SK-N-SH (cell line): Measurements from ENCODE around the gene TPO. TPM values are rescaled to one million over a fixed set of nuclear protein-coding genes. Genes with fewer than 3 reads are reported as not detected.

Source experiments
- CTCF ChIA-PET: fragments of 300-600, 350-600 bp; formaldehyde crosslinking; extraction: SDS; loops from one replicate; lab custom pipeline; 2021; lab: Yijun Ruan, JAX
- POLR2A ChIA-PET: fragments of 350-600 bp; sonication (Branson Sonifier 250); formaldehyde crosslinking; extraction: SDS; loops from one replicate; lab custom pipeline; 2020; ENCODE audit warnings: antibody characterized with exemption, inconsistent platforms; lab: Yijun Ruan, JAX
- DNase-seq: peaks from one replicate; pipeline ENCODE4 v3.0.0; 2012
- H2AFZ ChIP-seq: fragments of 200-600 bp; sonication (generic); 2 replicates; pipeline ENCODE4 v1.8.1; 2016; ENCODE audit warnings: antibody characterized with exemption, mild to moderate bottlenecking, low read depth
- H3F3A ChIP-seq: fragments of 200-600 bp; sonication (generic); replicated peaks from 2 replicates; pipeline ENCODE3; 2016; ENCODE audit warnings: antibody characterized with exemption, mild to moderate bottlenecking; ENCODE audit not compliant: insufficient read depth
- H3K27ac ChIP-seq, 2 experiments: fragments of 200-500 bp in 1 of 2; fragments of 200-600 bp in 1 of 2; sonication (Bioruptor generic) in 1 of 2; sonication (generic), shearing (Covaris generic) in 1 of 2; 2 replicates each; pipeline versions ENCODE4 v1.5.1 to v1.6.1; 2014 to 2016; ENCODE audit warnings: low read depth in 2 of 2, inconsistent platforms in 1 of 2, low read length in 1 of 2, mild to moderate bottlenecking in 1 of 2, mixed read lengths in 1 of 2
- H3K27me3 ChIP-seq: fragments of 200-600 bp; sonication (generic), shearing (Covaris generic); 2 replicates; pipeline ENCODE4 v1.6.1; 2016; ENCODE audit warnings: mixed run types; ENCODE audit not compliant: insufficient read depth
- H3K36me3 ChIP-seq, 2 experiments: fragments of 200-500 bp in 1 of 2; fragments of 200-600 bp in 1 of 2; sonication (Bioruptor generic) in 1 of 2; sonication (generic) in 1 of 2; replicated peaks in 1 of 2; 2 replicates each; pipeline versions ENCODE3 to v1.5.1; 2014 to 2016; ENCODE audit warnings: low read length in 1 of 2, mild to moderate bottlenecking in 1 of 2; ENCODE audit not compliant: insufficient read depth in 2 of 2, control insufficient read depth in 1 of 2
- H3K4me1 ChIP-seq, 2 experiments: fragments of 200-500 bp in 1 of 2; fragments of 200-600 bp in 1 of 2; sonication (Bioruptor generic) in 1 of 2; sonication (generic), shearing (Covaris generic) in 1 of 2; 2 replicates each; pipeline versions ENCODE4 v1.5.1 to v1.6.1; 2014 to 2016; ENCODE audit warnings: low read depth in 1 of 2, low read length in 1 of 2, mixed run types in 1 of 2; ENCODE audit not compliant: insufficient read depth in 2 of 2, control insufficient read depth in 1 of 2
- H3K4me2 ChIP-seq: fragments of 200-600 bp; sonication (generic), shearing (Covaris generic); 2 replicates; pipeline ENCODE4 v1.6.1; 2017; ENCODE audit warnings: mixed run types
- H3K4me3 ChIP-seq, 2 experiments: fragments of 200-500 bp in 1 of 2; fragments of 200-600 bp in 1 of 2; sonication (Bioruptor generic) in 1 of 2; sonication (generic), shearing (Covaris generic) in 1 of 2; 2 replicates each; pipeline versions ENCODE4 v1.5.1 to v1.8.1; 2014 to 2016; ENCODE audit warnings: low read depth in 2 of 2, inconsistent platforms in 1 of 2, low read length in 1 of 2, mild to moderate bottlenecking in 1 of 2, mixed read lengths in 1 of 2, moderate library complexity in 1 of 2
- H3K79me2 ChIP-seq: fragments of 200-600 bp; sonication (generic); 2 replicates; pipeline ENCODE4 v1.8.1; 2017; ENCODE audit warnings: mild to moderate bottlenecking; ENCODE audit not compliant: insufficient read depth
- H3K9ac ChIP-seq: fragments of 200-600 bp; sonication (generic); 2 replicates; pipeline ENCODE4 v1.6.1; 2017; ENCODE audit warnings: mixed run types
- H3K9me2 ChIP-seq: fragments of 200-600 bp; sonication (generic); 2 replicates; pipeline ENCODE4 v1.6.1; 2017; ENCODE audit warnings: mixed run types
- H3K9me3 ChIP-seq: fragments of 200-600 bp; sonication (generic); 2 replicates; pipeline ENCODE4 v1.6.1; 2017; ENCODE audit warnings: mixed run types, mild to moderate bottlenecking, moderate library complexity
- H4K20me1 ChIP-seq: fragments of 200-600 bp; sonication (generic); 2 replicates; pipeline ENCODE4 v1.6.1; 2017; ENCODE audit warnings: mild to moderate bottlenecking, mixed run types; ENCODE audit not compliant: insufficient read depth
- CHD2 ChIP-seq: fragments of 150-350 bp; IDR thresholded peaks from 2 replicates; pipeline ENCODE4 v1.6.1; 2018; ENCODE audit warnings: low read length; ENCODE audit not compliant: partially characterized antibody
- ELF1 ChIP-seq: IDR thresholded peaks from 2 replicates; pipeline ENCODE4 v1.4.0; 2012
- EZH2phosphoT487 ChIP-seq: fragments of 200-600 bp; sonication (generic); IDR thresholded peaks from 2 replicates; pipeline ENCODE4 v1.6.1; 2017; ENCODE audit warnings: low read depth, mixed run types, mild to moderate bottlenecking, antibody characterized with exemption, moderate library complexity, borderline replicate concordance
- FOXM1 ChIP-seq: IDR thresholded peaks from 2 replicates; pipeline ENCODE4 v1.4.0; 2012; ENCODE audit warnings: low read depth, mild to moderate bottlenecking
- GABPA ChIP-seq: IDR thresholded peaks from 2 replicates; pipeline ENCODE4 v1.4.0; 2012; ENCODE audit warnings: low read depth, mild to moderate bottlenecking
- IRF3 ChIP-seq: fragments of 150-350 bp; IDR thresholded peaks from 2 replicates; pipeline ENCODE4 v1.6.1; 2016; ENCODE audit warnings: mild to moderate bottlenecking, low read depth, low read length
- JUND ChIP-seq: IDR thresholded peaks from 2 replicates; pipeline ENCODE4 v1.4.0; 2012
- MAX ChIP-seq: IDR thresholded peaks from 2 replicates; pipeline ENCODE4 v1.4.0; 2012; ENCODE audit warnings: low read depth
- MEF2A ChIP-seq: IDR thresholded peaks from 2 replicates; pipeline ENCODE4 v1.4.0; 2012; ENCODE audit warnings: low read depth, borderline replicate concordance
- NFIC ChIP-seq: IDR thresholded peaks from 2 replicates; pipeline ENCODE4 v1.4.0; 2012; ENCODE audit warnings: borderline replicate concordance
- PBX3 ChIP-seq: IDR thresholded peaks from 2 replicates; pipeline ENCODE4; 2012
- RFX5 ChIP-seq: IDR thresholded peaks from 2 replicates; pipeline ENCODE4 v1.6.1; 2012; ENCODE audit warnings: mild to moderate bottlenecking, improper control_type of control experiment, low read length
- RXRA ChIP-seq: IDR thresholded peaks from 2 replicates; pipeline ENCODE4 v1.4.0; 2012; ENCODE audit warnings: low read depth, mild to moderate bottlenecking, borderline replicate concordance
- SIN3A ChIP-seq: IDR thresholded peaks from 2 replicates; pipeline ENCODE4 v1.6.1; 2012; ENCODE audit warnings: low read depth, mild to moderate bottlenecking, low read length, moderate library complexity, borderline replicate concordance
- TEAD4 ChIP-seq: IDR thresholded peaks from 2 replicates; pipeline ENCODE4 v1.4.0; 2012; ENCODE audit warnings: mild to moderate bottlenecking, borderline replicate concordance; ENCODE audit not compliant: insufficient read depth
- ZBTB33 ChIP-seq: IDR thresholded peaks from 2 replicates; pipeline ENCODE4 v1.4.0; 2012; ENCODE audit warnings: low read depth, borderline replicate concordance
- WGBS: methylation state at CpG from one replicate; pipeline ENCODE4 v1.1.6; 2017; ENCODE audit warnings: low lambda C conversion rate; 5-methylcytosine and 5-hydroxymethylcytosine counted together
- polyA plus RNA-seq, 3 experiments: library from polyadenylated mRNA; depleted of rRNA; stranded (reverse); fragments of >200 nt; gene quantifications; 2 replicates each; pipeline ENCODE4 v1.2.3, GENCODE V29; 2012

The TPO gene
- polyA plus RNA-seq, 1 of the 3 experiments (the other 2 are of a cell fraction) = not detected

- ChIA-PET CTCF (interaction anchor here (1.2 kb wide), 1 partner anchor 153 kb away, joined by 3 read pairs; no protein-coding TSS in a partner anchor), POLR2A (no interaction called here)
- no peak overlapping the region for H3K27ac ChIP-seq
- H2AFZ ChIP-seq = no peak overlapping the region
- no peak for DNase-seq
- H3F3A ChIP-seq = no peaks in the 10 kb centered on the region
- TF ChIP-seq SIN3A (no peak), NFIC (no peak), IRF3 (no peak), TEAD4 (no peak), ELF1 (no peak), PBX3 (no peak), RFX5 (no peak), EZH2phosphoT487 (no peak), GABPA (no peak), RXRA (no peak)
- H3K9me2 ChIP-seq = no peaks in the 10 kb centered on the region
- no peak overlapping the region for H3K4me3 ChIP-seq
- H3K9me3 ChIP-seq = peaks cover 4% of the 10 kb centered on the region; the same call in 1 of the 2 replicates
- H3K9ac ChIP-seq = no peak overlapping the region
- H3K79me2 ChIP-seq = no peaks in the 10 kb centered on the region
- H3K4me1 ChIP-seq = no peaks in the 10 kb centered on the region; a peak in 1 of 4 replicates
- WGBS = 15% methylated on average over 2 of the region's 2 CpGs
- no peaks in the 10 kb centered on the region for H3K36me3 ChIP-seq
- no peaks in the 10 kb centered on the region for H4K20me1 ChIP-seq
- no peaks in the 10 kb centered on the region for H3K27me3 ChIP-seq
- H3K4me2 ChIP-seq = no peak overlapping the region
Observed at GRCh38 chr2:1393321-1393720, 19.9 kb upstream of the TPO start.

GRCh38 chr2:1394709-1395408 is 18.4 kb upstream of the TPO start:
- Histone ChIP-seq H2AFZ (no peak overlapping the region), H3K27ac (no peak overlapping the region), H3K9ac (no peak overlapping the region), H3K4me3 (no peak overlapping the region), H3K4me1 (no peaks in the 10 kb centered on the region; a peak in 1 of 4 replicates), H3K79me2 (no peaks in the 10 kb centered on the region), H3K4me2 (no peak overlapping the region), H3K9me2 (no peaks in the 10 kb centered on the region), H3F3A (no peaks in the 10 kb centered on the region)
- POLR2A ChIA-PET = no interaction called here
- no peak for DNase-seq
- 37% methylated on average over 7 of the region's 7 CpGs for WGBS
- no peak for TF ChIP-seq MAX
- no peak for TF ChIP-seq TEAD4
- no peak for TF ChIP-seq FOXM1
- no peak for TF ChIP-seq CHD2
- TF ChIP-seq ZBTB33 = no peak
- TF ChIP-seq MEF2A = no peak
- no peak for TF ChIP-seq RFX5
- TF ChIP-seq JUND = no peak
- TF ChIP-seq, all 33 proteins: peak for 0
- H3K27me3 ChIP-seq = no peaks in the 10 kb centered on the region
- CTCF ChIA-PET = interaction anchor here (1.2 kb wide), 1 partner anchor 152 kb away, joined by 3 read pairs; no protein-coding TSS in a partner anchor
- no peaks in the 10 kb centered on the region for H4K20me1 ChIP-seq
- no peaks in the 10 kb centered on the region for H3K36me3 ChIP-seq
- peaks cover 4% of the 10 kb centered on the region; the same call in 1 of the 2 replicates for H3K9me3 ChIP-seq
